GM21529 (cell line): Measurements from ENCODE around the gene CCNDBP1.
"Not testable (repeated sequence)": the region's sequence is repeated elsewhere in the genome, so short reads cannot be mapped to it uniquely, and the experiment has no call there.

ENCODE experiments used
- ATAC-seq: cut with Tn5 transposase; IDR thresholded peaks from one replicate; pipeline ENCODE4 v1.9.1; 2021; ENCODE audit not compliant: unreplicated experiment

Gene CCNDBP1

GRCh38 chr15:43193710-43194109 is 8.5 kb downstream of the CCNDBP1 start:
- ATAC-seq, result no peak

GRCh38 chr15:43194795-43195194 is 9.6 kb downstream of the CCNDBP1 start:
- ATAC-seq, result no peak

GRCh38 chr15:43196760-43197548 is 11.8 kb downstream of the CCNDBP1 start:
- ATAC-seq, result no peak

- ATAC-seq, result not testable (repeated sequence)
These were observed 12.6 kb downstream of the CCNDBP1 start for GRCh38 chr15:43197773-43198172.

- not testable (repeated sequence) for ATAC-seq
These were observed 13.4 kb downstream of the CCNDBP1 start for GRCh38 chr15:43198556-43198955.

- ATAC-seq, result no peak
These were observed 13.8 kb downstream of the CCNDBP1 start for GRCh38 chr15:43198992-43199391.

- ATAC-seq, result no peak
These were observed 14.8 kb downstream of the CCNDBP1 start for GRCh38 chr15:43199945-43200488.

GRCh38 chr15:43204016-43204901 is 19.1 kb downstream of the CCNDBP1 start:
- ATAC-seq, result no peak

GRCh38 chr15:43206054-43206453 is 20.9 kb downstream of the CCNDBP1 start:
- no peak for ATAC-seq

GRCh38 chr15:43207024-43207423 is 21.8 kb downstream of the CCNDBP1 start:
- ATAC-seq, result no peak

GRCh38 chr15:43208052-43209002 is 23.1 kb downstream of the CCNDBP1 start:
- ATAC-seq, result no peak

GRCh38 chr15:43209059-43209824 is 24.0 kb downstream of the CCNDBP1 start:
- no peak for ATAC-seq

GRCh38 chr15:43210172-43210745 is 25.1 kb downstream of the CCNDBP1 start:
- no peak for ATAC-seq

- no peak for ATAC-seq
These were observed 25.6 kb downstream of the CCNDBP1 start for GRCh38 chr15:43210807-43211206.

- ATAC-seq, result no peak
These were observed 26.1 kb downstream of the CCNDBP1 start for GRCh38 chr15:43211224-43211735.

- no peak for ATAC-seq
These were observed 27.1 kb downstream of the CCNDBP1 start for GRCh38 chr15:43212299-43212698.

GRCh38 chr15:43212951-43213350 is 27.7 kb downstream of the CCNDBP1 start:
- ATAC-seq, result no peak

- ATAC-seq, result no peak
These were observed 28.3 kb downstream of the CCNDBP1 start for GRCh38 chr15:43213466-43213865.

- ATAC-seq, result no peak
These were observed 29.0 kb downstream of the CCNDBP1 start for GRCh38 chr15:43214169-43214568.
